ENCODE results near the gene SKP2.
"Not testable (repeated sequence)": the region's sequence is repeated elsewhere in the genome, so short reads cannot be mapped to it uniquely, and the experiment has no call there.

SKP2 gene

GRCh38 chr5:36151434-36152323 is at the start of gene SKP2, which contains the start of gene LMBRD2:
Gene SKP2 (plus strand): TSS chr5:36152111. CDS start chr5:36152263, 152 bp downstream.
Gene LMBRD2 (minus strand): TSS chr5:36151887. CDS start chr5:36143349, 8,538 bp downstream.
- H3K27me3 ChIP-seq, result no peaks in the 10 kb centered on the region
- peak within 1 kb of the TSS; percentile 77 to 90 (median 84) for H3K27ac ChIP-seq
- H3K9me3 ChIP-seq (replicated peaks in 1 of 11), result no peaks in the 10 kb centered on the region

DNA sequence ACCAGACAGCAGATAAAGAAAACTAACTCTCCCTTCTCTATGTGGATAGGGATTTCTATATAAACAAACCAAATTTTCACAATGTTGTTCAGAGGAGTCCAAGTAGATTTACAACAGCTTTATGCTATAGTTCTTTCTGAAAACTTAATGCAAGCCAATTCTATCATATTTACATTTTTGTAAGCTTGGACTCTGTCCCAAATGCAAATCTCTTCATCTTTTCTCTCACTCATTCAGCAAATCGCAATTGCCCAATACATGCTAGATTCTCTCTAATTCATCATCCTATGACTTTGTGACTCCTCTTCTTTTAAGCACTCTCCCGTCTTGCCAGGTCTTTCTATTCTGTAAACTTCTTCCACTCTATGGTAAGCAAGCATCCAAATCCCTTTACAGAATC is 46.1 kb upstream of the SKP2 start:
- H3K9ac ChIP-seq, result no peak overlapping the region
- H3K4me2 ChIP-seq, result no peak overlapping the region
- no peak for TF ChIP-seq Cebpa-rat (IDR thresholded peaks at IDR 0.05)
- no peaks in the 10 kb centered on the region for H3K27me3 ChIP-seq
- peaks cover 0 to 9% (median 5%) of the 10 kb centered on the region in 11 experiments; a peak in 4 of 22 replicates for H3K9me3 ChIP-seq (replicated peaks in 1 of 11)
- no peaks in the 10 kb centered on the region for H3K4me1 ChIP-seq
- peaks cover 32 to 77% (median 55%) of the 10 kb centered on the region in 11 experiments for H3K36me3 ChIP-seq
- H3K27ac ChIP-seq, result no peak overlapping the region
- no peaks in the 10 kb centered on the region for H4K20me1 ChIP-seq
- H3K4me3 ChIP-seq, result no peak overlapping the region

More at GRCh38 chr5:36151434-36152323, at the start of gene SKP2, which contains the start of gene LMBRD2:
- Histone ChIP-seq H3K9ac (peak within 1 kb of the TSS; percentile 86 to 93 (median 90)), H3K4me1 (peaks cover 37 to 54% (median 38%) of the 10 kb centered on the region in 10 experiments), H3K4me3 (peak within 1 kb of the TSS; percentile 90 to 100 (median 96)), H3K4me2 (peak within 1 kb of the TSS; percentile 92 to 99 (median 95)), H4K20me1 (no peaks in the 10 kb centered on the region; a peak in 1 of 22 replicates), H3K36me3 (peaks cover 13 to 38% (median 33%) of the 10 kb centered on the region in 11 experiments)
- no peak for TF ChIP-seq Cebpa-rat (IDR thresholded peaks at IDR 0.05)

- TF ChIP-seq Cebpa-rat (IDR thresholded peaks at IDR 0.05), result no peak
- no peak overlapping the region for H3K27ac ChIP-seq
These were observed 43.0 kb upstream of the SKP2 start for GRCh38 chr5:36108758-36109460.

GRCh38 chr5:36111238-36111637 is 40.7 kb upstream of the SKP2 start:
- Histone ChIP-seq H3K4me1 (no peaks in the 10 kb centered on the region), H3K4me3 (no peak overlapping the region), H4K20me1 (no peaks in the 10 kb centered on the region), H3K36me3 (peaks cover 30 to 85% (median 53%) of the 10 kb centered on the region in 11 experiments), H3K27ac (no peak overlapping the region), H3K9me3 (replicated peaks in 1 of 11) (peaks cover 0 to 9% (median 5%) of the 10 kb centered on the region in 11 experiments; a peak in 4 of 22 replicates), H3K27me3 (no peaks in the 10 kb centered on the region), H3K4me2 (no peak overlapping the region), H3K9ac (no peak overlapping the region)
- TF ChIP-seq Cebpa-rat (IDR thresholded peaks at IDR 0.05), result no peak

More at GRCh38 chr5:36108758-36109460, 43.0 kb upstream of the SKP2 start:
- H4K20me1 ChIP-seq, result no peaks in the 10 kb centered on the region
- H3K4me3 ChIP-seq, result no peak overlapping the region
- no peaks in the 10 kb centered on the region for H3K4me1 ChIP-seq
- peaks cover 0 to 9% (median 5%) of the 10 kb centered on the region in 11 experiments; a peak in 4 of 22 replicates for H3K9me3 ChIP-seq (replicated peaks in 1 of 11)
- H3K9ac ChIP-seq, result no peak overlapping the region
- no peaks in the 10 kb centered on the region for H3K27me3 ChIP-seq
- H3K36me3 ChIP-seq, result peaks cover 37 to 89% (median 59%) of the 10 kb centered on the region in 11 experiments
- no peak overlapping the region for H3K4me2 ChIP-seq

DNA sequence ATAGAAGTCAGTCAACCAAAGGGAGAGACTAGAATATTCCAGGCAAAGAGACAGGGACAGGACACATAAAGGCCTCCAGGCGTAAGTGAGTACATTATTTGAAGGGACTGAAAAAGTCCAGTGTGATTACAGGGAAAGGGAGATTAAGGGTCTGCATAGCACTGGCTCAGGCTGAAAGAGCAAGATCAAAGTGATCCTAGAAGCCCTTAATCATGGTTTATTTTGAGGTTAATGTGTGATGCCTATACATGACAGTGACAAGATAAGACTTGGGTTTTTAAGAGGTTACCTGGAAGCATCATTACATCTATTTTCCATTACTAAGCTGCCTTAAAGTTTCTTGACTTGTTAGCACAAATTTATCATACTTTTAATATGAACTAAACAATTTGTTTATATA is 26.0 kb upstream of the SKP2 start:
- H3K9ac ChIP-seq, result no peak overlapping the region
- no peak overlapping the region for H3K4me2 ChIP-seq
- H3K27ac ChIP-seq, result no peak overlapping the region
- TF ChIP-seq Cebpa-rat (IDR thresholded peaks at IDR 0.05), result no peak
- no peaks in the 10 kb centered on the region for H4K20me1 ChIP-seq
- no peaks in the 10 kb centered on the region for H3K27me3 ChIP-seq
- H3K4me1 ChIP-seq, result no peaks in the 10 kb centered on the region
- peaks cover 22 to 37% (median 28%) of the 10 kb centered on the region in 11 experiments for H3K9me3 ChIP-seq (replicated peaks in 1 of 11)
- H3K4me3 ChIP-seq, result no peak overlapping the region
- H3K36me3 ChIP-seq, result peaks cover 26 to 66% (median 36%) of the 10 kb centered on the region in 11 experiments

DNA sequence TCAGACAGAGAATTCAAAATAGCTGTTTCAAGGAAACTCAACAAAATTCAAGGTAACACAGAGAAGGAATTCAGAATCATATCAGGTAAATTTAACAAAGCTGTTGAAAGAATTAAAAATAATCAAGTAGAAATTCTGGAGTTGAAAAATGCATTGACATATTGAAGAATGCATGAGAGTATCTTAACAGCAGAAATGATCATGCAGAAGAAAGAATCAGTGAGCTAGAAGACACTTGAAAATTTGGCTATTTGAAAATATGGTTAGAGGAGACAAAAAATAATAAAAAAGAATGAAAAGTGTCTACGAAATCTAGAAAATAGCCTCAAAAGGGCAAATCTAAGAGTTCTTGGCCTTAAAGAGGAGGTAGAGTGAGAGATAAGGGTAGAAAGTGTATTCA is 23.1 kb upstream of the SKP2 start:
- Histone ChIP-seq H4K20me1 (no peaks in the 10 kb centered on the region), H3K36me3 (peaks cover 25 to 60% (median 40%) of the 10 kb centered on the region in 11 experiments), H3K4me1 (no peaks in the 10 kb centered on the region), H3K27ac (no peak overlapping the region), H3K4me3 (no peak overlapping the region), H3K4me2 (no peak overlapping the region), H3K27me3 (no peaks in the 10 kb centered on the region), H3K9me3 (replicated peaks in 1 of 11) (peaks cover 25 to 46% (median 31%) of the 10 kb centered on the region in 11 experiments), H3K9ac (no peak overlapping the region)
- TF ChIP-seq Cebpa-rat (IDR thresholded peaks at IDR 0.05), result no peak

GRCh38 chr5:36129666-36130065 is 22.2 kb upstream of the SKP2 start:
- not testable (repeated sequence) for H3K27ac ChIP-seq, H3K4me2 ChIP-seq, H3K4me1 ChIP-seq, H3K4me3 ChIP-seq, H4K20me1 ChIP-seq, H3K9ac ChIP-seq, H3K27me3 ChIP-seq
- Histone ChIP-seq H3K36me3 (peaks cover 25 to 60% (median 44%) of the 10 kb centered on the region in 11 experiments), H3K9me3 (replicated peaks in 1 of 11) (peaks cover 25 to 46% (median 31%) of the 10 kb centered on the region in 11 experiments)

GRCh38 chr5:36133009-36133408 is 18.9 kb upstream of the SKP2 start:
- not testable (repeated sequence) for H3K9ac ChIP-seq, H3K4me3 ChIP-seq, H4K20me1 ChIP-seq, H3K4me1 ChIP-seq, H3K4me2 ChIP-seq, H3K27ac ChIP-seq, H3K27me3 ChIP-seq
- Histone ChIP-seq H3K9me3 (replicated peaks in 1 of 11) (peaks cover 18 to 41% (median 24%) of the 10 kb centered on the region in 11 experiments), H3K36me3 (peaks cover 22 to 63% (median 45%) of the 10 kb centered on the region in 11 experiments)

GRCh38 chr5:36135988-36136387 is 15.9 kb upstream of the SKP2 start:
- Histone ChIP-seq H3K27ac (no peak overlapping the region), H3K27me3 (no peaks in the 10 kb centered on the region), H3K36me3 (peaks cover 32 to 71% (median 46%) of the 10 kb centered on the region in 11 experiments), H3K4me2 (no peak overlapping the region), H3K4me1 (no peaks in the 10 kb centered on the region), H3K9me3 (replicated peaks in 1 of 11) (peaks cover 24 to 43% (median 33%) of the 10 kb centered on the region in 11 experiments), H3K4me3 (no peak overlapping the region), H3K9ac (no peak overlapping the region), H4K20me1 (no peaks in the 10 kb centered on the region)
- TF ChIP-seq Cebpa-rat (IDR thresholded peaks at IDR 0.05), result peak in 2 of 11 experiments; percentile 13 to 46; a peak in 2 of 22 replicates

Measured in BLaER1 treated with 17β-estradiol and CSF1 and Interleukin-3, amounts not matched to agents 10 nM and 100 nM (cell line).